Erythroblast (primary cell): ENCODE measurements around the gene TEX101.

Experiments
- GATA1 ChIP-seq: IDR thresholded peaks from 2 replicates; pipeline ENCODE4 v1.6.1; 2011; ENCODE audit warnings: low read depth, mild to moderate bottlenecking, control low read depth, low read length, moderate library complexity
- POLR2A ChIP-seq: IDR thresholded peaks from 2 replicates; pipeline ENCODE4 v1.6.1; 2011; ENCODE audit warnings: mild to moderate bottlenecking, low read length

- TF ChIP-seq POLR2A (no peak), GATA1 (no peak)
Measured at GRCh38 chr19:43414554-43414953, at the start of gene TEX101.
